ENCODE results near the gene WDR45B. TPM values are rescaled to one million over a fixed set of nuclear protein-coding genes. Genes with fewer than 3 reads are reported as not detected.

WDR45B gene
- total RNA-seq, 2 donors from 2014 or later: 75.3 to 79.1 TPM

- TF ChIP-seq CTCF (conservative IDR thresholded peaks at IDR 0.05): no peak
- 77 to 87% methylated on average over 8 to 16 of the region's 16 CpGs for WGBS, 2 experiments (ENCODE audit: insufficient coverage in 1 of 2, insufficient read length in 1 of 2)
These were observed 44.0 kb upstream of the WDR45B start for GRCh38 chr17:82692268-82692667.

GRCh38 chr17:82691714-82692113, 43.5 kb upstream of the WDR45B start:
- H3K36me3 Mint-ChIP-seq (ENCODE audit: low read depth): peaks cover 12% of the 10 kb centered on the region
- Histone ChIP-seq H3K27ac (ENCODE audit: low read depth, low read length) (no peak overlapping the region), H3K4me3 (ENCODE audit: low read length) (no peak overlapping the region), H3K9me3 (ENCODE audit: control insufficient read depth, low read length) (peaks cover 10% of the 10 kb centered on the region), H3K9ac (ENCODE audit: extremely low read depth, low read length, poor library complexity, severe bottlenecking) (no peak overlapping the region), H3K4me1 (ENCODE audit: control insufficient read depth, insufficient read depth, low read length) (no peaks in the 10 kb centered on the region), H3K36me3 (ENCODE audit: control insufficient read depth, insufficient read depth, low read length) (no peaks in the 10 kb centered on the region), H3K27me3 (ENCODE audit: control insufficient read depth, insufficient read depth, low read length, poor library complexity, severe bottlenecking) (peaks cover 15% of the 10 kb centered on the region)
- peaks cover 25% of the 10 kb centered on the region for H3K27me3 Mint-ChIP-seq (ENCODE audit: insufficient read depth)
- WGBS, 2 experiments (ENCODE audit: insufficient coverage in 1 of 2, insufficient read length in 1 of 2): 88 to 100% methylated on average over 4 to 8 of the region's 17 CpGs
- DNase-seq: no peak
- H3K9me3 Mint-ChIP-seq: peaks cover 16% of the 10 kb centered on the region
- no peak overlapping the region for H3K4me3 Mint-ChIP-seq
- H3K27ac Mint-ChIP-seq: no peak overlapping the region
- no peaks in the 10 kb centered on the region for H3K4me1 Mint-ChIP-seq
- TF ChIP-seq CTCF (conservative IDR thresholded peaks at IDR 0.05): no peak

More at GRCh38 chr17:82692268-82692667, 44.0 kb upstream of the WDR45B start:
- H3K9ac ChIP-seq (ENCODE audit: extremely low read depth, low read length, poor library complexity, severe bottlenecking): no peak overlapping the region
- no peaks in the 10 kb centered on the region for H3K36me3 ChIP-seq (ENCODE audit: control insufficient read depth, insufficient read depth, low read length)
- H3K4me1 Mint-ChIP-seq: no peaks in the 10 kb centered on the region
- H3K27ac ChIP-seq (ENCODE audit: low read depth, low read length): no peak overlapping the region
- peaks cover 12% of the 10 kb centered on the region for H3K36me3 Mint-ChIP-seq (ENCODE audit: low read depth)
- H3K4me3 Mint-ChIP-seq: no peak overlapping the region
- H3K9me3 Mint-ChIP-seq: peaks cover 16% of the 10 kb centered on the region
- peaks cover 20% of the 10 kb centered on the region for H3K27me3 ChIP-seq (ENCODE audit: control insufficient read depth, insufficient read depth, low read length, poor library complexity, severe bottlenecking)
- DNase-seq: no peak
- no peak overlapping the region for H3K4me3 ChIP-seq (ENCODE audit: low read length)
- no peaks in the 10 kb centered on the region for H3K4me1 ChIP-seq (ENCODE audit: control insufficient read depth, insufficient read depth, low read length)
- H3K9me3 ChIP-seq (ENCODE audit: control insufficient read depth, low read length): peaks cover 10% of the 10 kb centered on the region
- peaks cover 30% of the 10 kb centered on the region for H3K27me3 Mint-ChIP-seq (ENCODE audit: insufficient read depth)
- H3K27ac Mint-ChIP-seq: no peak overlapping the region

- Mint-ChIP-seq H3K36me3 (ENCODE audit: low read depth) (peaks cover 9% of the 10 kb centered on the region), H3K9me3 (peaks cover 16% of the 10 kb centered on the region)
These were observed 42.7 kb upstream of the WDR45B start for GRCh38 chr17:82690786-82691489.

More at GRCh38 chr17:82690786-82691489, 42.7 kb upstream of the WDR45B start:
- Histone ChIP-seq H3K9ac (ENCODE audit: extremely low read depth, low read length, poor library complexity, severe bottlenecking) (no peak overlapping the region), H3K36me3 (ENCODE audit: control insufficient read depth, insufficient read depth, low read length) (no peaks in the 10 kb centered on the region), H3K4me1 (ENCODE audit: control insufficient read depth, insufficient read depth, low read length) (no peaks in the 10 kb centered on the region), H3K9me3 (ENCODE audit: control insufficient read depth, low read length) (peaks cover 10% of the 10 kb centered on the region), H3K27ac (ENCODE audit: low read depth, low read length) (no peak overlapping the region), H3K27me3 (ENCODE audit: control insufficient read depth, insufficient read depth, low read length, poor library complexity, severe bottlenecking) (peaks cover 7% of the 10 kb centered on the region), H3K4me3 (ENCODE audit: low read length) (no peak overlapping the region)
- H3K27me3 Mint-ChIP-seq (ENCODE audit: insufficient read depth): peaks cover 19% of the 10 kb centered on the region
- no peak overlapping the region for H3K4me3 Mint-ChIP-seq
- H3K27ac Mint-ChIP-seq: no peak overlapping the region
- DNase-seq: no peak
- H3K4me1 Mint-ChIP-seq: no peaks in the 10 kb centered on the region
- no peak for TF ChIP-seq CTCF (conservative IDR thresholded peaks at IDR 0.05)
- 85 to 91% methylated on average over 8 to 16 of the region's 18 CpGs for WGBS, 2 experiments (ENCODE audit: insufficient coverage in 1 of 2, insufficient read length in 1 of 2)
